SU-DHL-6 (cell line): ENCODE data around the gene LSP1.

Experiments used
- H2AFZ ChIP-seq: fragments of 200-600 bp; sonication (generic); 2 replicates; pipeline ENCODE4 v1.6.1; 2014; ENCODE audit warnings: low read depth, mild to moderate bottlenecking, moderate library complexity, mixed read lengths, antibody characterized with exemption, low read length; ENCODE audit not compliant: severe bottlenecking
- H3F3A ChIP-seq: fragments of 200-600 bp; shearing (Covaris generic); 2 replicates; pipeline ENCODE4 v1.6.0; 2016; ENCODE audit warnings: antibody characterized with exemption, mild to moderate bottlenecking; ENCODE audit not compliant: insufficient read depth
- H3K27ac ChIP-seq: fragments of 200-600 bp; sonication (generic); 2 replicates; pipeline ENCODE4 v1.5.1; 2016; ENCODE audit warnings: low read depth, mild to moderate bottlenecking, low read length, moderate library complexity, mixed read lengths
- H3K27me3 ChIP-seq: fragments of 200-600 bp; sonication (generic), shearing (Covaris generic); 2 replicates; pipeline ENCODE4 v1.6.0; 2014; ENCODE audit warnings: mild to moderate bottlenecking, low read length
- H3K36me3 ChIP-seq: fragments of 200-600 bp; sonication (generic); 2 replicates; pipeline ENCODE4 v1.6.1; 2014; ENCODE audit warnings: mild to moderate bottlenecking, low read length, mixed read lengths
- H3K4me2 ChIP-seq: fragments of 300-600, 200-600 bp; shearing (Covaris generic), sonication (generic); 2 replicates; pipeline ENCODE4 v1.6.0; 2014; ENCODE audit warnings: low read length, low read depth, mild to moderate bottlenecking; ENCODE audit not compliant: poor library complexity, severe bottlenecking
- H3K4me3 ChIP-seq: fragments of 200-600 bp; sonication (generic); 2 replicates; pipeline ENCODE4 v1.5.1; 2014; ENCODE audit warnings: antibody characterized with exemption, low read length, mild to moderate bottlenecking, mixed read lengths; ENCODE audit not compliant: insufficient read depth, poor library complexity, severe bottlenecking
- H3K79me2 ChIP-seq: fragments of 200-600 bp; sonication (generic); 2 replicates; pipeline ENCODE4 v1.6.1; 2014; ENCODE audit warnings: mild to moderate bottlenecking, low read length, moderate library complexity; ENCODE audit not compliant: insufficient read depth
- H3K9ac ChIP-seq: fragments of 200-600 bp; sonication (generic); 2 replicates; pipeline ENCODE4 v1.7.0; 2014; ENCODE audit warnings: mild to moderate bottlenecking, low read length
- H3K9me2 ChIP-seq: fragments of 200-600 bp; sonication (generic); replicated peaks from 2 replicates; pipeline ENCODE4 v1.6.1; 2014; ENCODE audit warnings: low read length; ENCODE audit not compliant: insufficient read depth
- H3K9me3 ChIP-seq: fragments of 200-600 bp; sonication (generic); 2 replicates; pipeline ENCODE4 v1.6.1; 2014; ENCODE audit warnings: low read length, mixed read lengths; ENCODE audit not compliant: insufficient read depth
- H4K20me1 ChIP-seq: fragments of 200-600 bp; sonication (generic); 2 replicates; pipeline ENCODE4 v1.6.1; 2014; ENCODE audit warnings: low read depth, mild to moderate bottlenecking, antibody characterized with exemption, low read length, moderate library complexity, mixed read lengths
- CTCF ChIP-seq: fragments of 200-600 bp; sonication (generic); IDR thresholded peaks from one replicate; pipeline ENCODE4 v1.5.1; 2017; ENCODE audit warnings: antibody characterized with exemption, mild to moderate bottlenecking, low read length, moderate library complexity; ENCODE audit not compliant: insufficient read depth, poor library complexity, severe bottlenecking
- EZH2phosphoT487 ChIP-seq: fragments of 200-600 bp; sonication (generic), shearing (Covaris generic); conservative IDR thresholded peaks from 2 replicates; pipeline ENCODE4 v1.6.1; 2018; ENCODE audit warnings: mild to moderate bottlenecking, antibody characterized with exemption, low read length, moderate library complexity, mixed read lengths

Gene LSP1

GRCh38 chr11:1916132-1916985, 63.5 kb downstream of the LSP1 start:
- Histone ChIP-seq H4K20me1 (no peaks in the 10 kb centered on the region), H2AFZ (no peak overlapping the region), H3K27me3 (no peaks in the 10 kb centered on the region), H3K9me2 (no peaks in the 10 kb centered on the region), H3K9ac (no peak overlapping the region), H3K79me2 (no peaks in the 10 kb centered on the region), H3F3A (no peaks in the 10 kb centered on the region), H3K36me3 (no peaks in the 10 kb centered on the region), H3K4me2 (no peak overlapping the region), H3K27ac (no peak overlapping the region), H3K4me3 (no peak overlapping the region), H3K9me3 (no peaks in the 10 kb centered on the region)
- no peak for TF ChIP-seq CTCF
- no peak for TF ChIP-seq EZH2phosphoT487

- Histone ChIP-seq H3K36me3 (no peaks in the 10 kb centered on the region), H2AFZ (no peak overlapping the region), H3K9me2 (no peaks in the 10 kb centered on the region), H3K9ac (no peak overlapping the region), H3K79me2 (no peaks in the 10 kb centered on the region), H3K27ac (no peak overlapping the region), H4K20me1 (no peaks in the 10 kb centered on the region), H3F3A (no peaks in the 10 kb centered on the region), H3K27me3 (no peaks in the 10 kb centered on the region), H3K4me2 (no peak overlapping the region), H3K4me3 (no peak overlapping the region), H3K9me3 (no peaks in the 10 kb centered on the region)
- TF ChIP-seq CTCF (no peak), EZH2phosphoT487 (no peak)
These were observed 64.2 kb downstream of the LSP1 start for GRCh38 chr11:1916986-1917522.

- Histone ChIP-seq H2AFZ (no peak overlapping the region), H3K9ac (no peak overlapping the region)
These were observed 64.9 kb downstream of the LSP1 start for GRCh38 chr11:1917523-1918435.

More at GRCh38 chr11:1917523-1918435, 64.9 kb downstream of the LSP1 start:
- no peaks in the 10 kb centered on the region for H3K9me3 ChIP-seq
- H3K36me3 ChIP-seq = no peaks in the 10 kb centered on the region
- H4K20me1 ChIP-seq = no peaks in the 10 kb centered on the region
- H3K27me3 ChIP-seq = no peaks in the 10 kb centered on the region
- H3K4me3 ChIP-seq = no peak overlapping the region
- no peak overlapping the region for H3K4me2 ChIP-seq
- no peaks in the 10 kb centered on the region for H3K9me2 ChIP-seq
- no peak for TF ChIP-seq CTCF
- TF ChIP-seq EZH2phosphoT487 = no peak
- no peak overlapping the region for H3K27ac ChIP-seq
- no peaks in the 10 kb centered on the region for H3F3A ChIP-seq
- H3K79me2 ChIP-seq = no peaks in the 10 kb centered on the region
